BE2C (cell line): ENCODE results near the gene DNAI2.

Source experiments
- DNase-seq: peaks from one replicate; pipeline ENCODE4 v3.0.0-alpha.2; 2020
- H3K27me3 ChIP-seq: fragments of 250-450 bp; sonication (Bioruptor Pico); 2 replicates; pipeline ENCODE4 v1.5.1; 2020; ENCODE audit warnings: mild to moderate bottlenecking
- H3K36me3 ChIP-seq: fragments of 250-450 bp; sonication (Bioruptor Pico); 2 replicates; pipeline ENCODE4 v1.5.1; 2020; ENCODE audit warnings: mild to moderate bottlenecking
- H3K4me1 ChIP-seq: fragments of 250-450 bp; sonication (Bioruptor Pico); 2 replicates; pipeline ENCODE4 v1.5.1; 2020
- H3K4me3 ChIP-seq: 2 replicates; pipeline ENCODE4 v1.5.1; 2011; ENCODE audit warnings: low read depth, low read length
- H3K9me3 ChIP-seq: fragments of 250-450 bp; sonication (Bioruptor Pico); 2 replicates; pipeline ENCODE4 v1.5.1; 2020
- TF ChIP-seq, protein P1 (sequence below): IDR thresholded peaks from 2 replicates; pipeline ENCODE4 v1.5.1; 2012; ENCODE audit warnings: mild to moderate bottlenecking, low read depth, low read length

The DNAI2 gene

GRCh38 chr17:74244128-74244527 is 29.9 kb upstream of the DNAI2 start:
- H3K4me3 ChIP-seq: no peak overlapping the region
- TF ChIP-seq, protein P1, sequence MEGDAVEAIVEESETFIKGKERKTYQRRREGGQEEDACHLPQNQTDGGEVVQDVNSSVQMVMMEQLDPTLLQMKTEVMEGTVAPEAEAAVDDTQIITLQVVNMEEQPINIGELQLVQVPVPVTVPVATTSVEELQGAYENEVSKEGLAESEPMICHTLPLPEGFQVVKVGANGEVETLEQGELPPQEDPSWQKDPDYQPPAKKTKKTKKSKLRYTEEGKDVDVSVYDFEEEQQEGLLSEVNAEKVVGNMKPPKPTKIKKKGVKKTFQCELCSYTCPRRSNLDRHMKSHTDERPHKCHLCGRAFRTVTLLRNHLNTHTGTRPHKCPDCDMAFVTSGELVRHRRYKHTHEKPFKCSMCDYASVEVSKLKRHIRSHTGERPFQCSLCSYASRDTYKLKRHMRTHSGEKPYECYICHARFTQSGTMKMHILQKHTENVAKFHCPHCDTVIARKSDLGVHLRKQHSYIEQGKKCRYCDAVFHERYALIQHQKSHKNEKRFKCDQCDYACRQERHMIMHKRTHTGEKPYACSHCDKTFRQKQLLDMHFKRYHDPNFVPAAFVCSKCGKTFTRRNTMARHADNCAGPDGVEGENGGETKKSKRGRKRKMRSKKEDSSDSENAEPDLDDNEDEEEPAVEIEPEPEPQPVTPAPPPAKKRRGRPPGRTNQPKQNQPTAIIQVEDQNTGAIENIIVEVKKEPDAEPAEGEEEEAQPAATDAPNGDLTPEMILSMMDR: no peak
- H3K27me3 ChIP-seq: no peaks in the 10 kb centered on the region
- H3K4me1 ChIP-seq: peaks cover 4% of the 10 kb centered on the region
- no peaks in the 10 kb centered on the region for H3K36me3 ChIP-seq
- DNase-seq: no peak
- no peaks in the 10 kb centered on the region for H3K9me3 ChIP-seq

GRCh38 chr17:74244548-74244947 is 29.5 kb upstream of the DNAI2 start:
- TF ChIP-seq, protein P1: no peak
- Histone ChIP-seq H3K4me3 (no peak overlapping the region), H3K36me3 (no peaks in the 10 kb centered on the region), H3K9me3 (no peaks in the 10 kb centered on the region), H3K27me3 (no peaks in the 10 kb centered on the region), H3K4me1 (peaks cover 4% of the 10 kb centered on the region)
- DNase-seq: no peak

DNA sequence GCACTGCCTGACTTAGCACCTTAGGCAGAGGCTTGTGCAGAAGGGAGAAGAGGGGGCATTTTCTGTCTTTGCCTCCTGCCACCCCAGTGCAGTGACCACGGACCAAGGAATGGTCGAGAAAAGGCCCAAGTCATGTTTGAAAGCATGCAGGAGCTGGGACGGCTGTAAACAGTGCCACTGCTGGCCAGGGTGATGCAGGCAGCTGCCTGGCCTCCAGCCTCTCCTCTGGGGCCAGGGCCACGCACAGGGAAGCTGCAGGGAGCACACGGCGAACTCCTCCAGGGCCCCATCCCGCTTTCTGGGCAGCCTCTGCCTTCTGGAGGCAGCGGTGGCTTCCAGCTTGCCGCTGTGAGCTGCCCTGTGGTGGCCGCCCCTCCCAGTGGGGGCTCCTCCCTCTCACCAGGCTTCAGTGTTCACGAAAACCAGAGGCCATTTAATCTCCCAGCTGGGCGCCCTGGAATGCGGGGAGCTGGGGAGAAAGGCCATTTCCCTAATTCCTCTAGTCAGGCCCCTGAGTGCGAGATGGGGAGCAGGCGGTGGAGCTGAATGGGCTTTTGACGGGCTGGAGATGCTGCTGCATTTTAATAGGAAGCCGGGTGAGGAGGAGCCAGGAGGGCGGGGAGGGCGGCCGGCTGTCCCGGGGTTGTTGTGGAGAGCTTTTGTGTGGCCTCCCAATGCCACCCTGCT is 28.7 kb upstream of the DNAI2 start:
- DNase-seq: no peak
- Histone ChIP-seq H3K4me1 (peaks cover 4% of the 10 kb centered on the region), H3K27me3 (no peaks in the 10 kb centered on the region), H3K9me3 (no peaks in the 10 kb centered on the region), H3K4me3 (no peak overlapping the region), H3K36me3 (no peaks in the 10 kb centered on the region)
- TF ChIP-seq, protein P1: no peak

- H3K27me3 ChIP-seq: no peaks in the 10 kb centered on the region
- TF ChIP-seq, protein P1: no peak
These were observed 28.2 kb upstream of the DNAI2 start for GRCh38 chr17:74245871-74246270.

GRCh38 chr17:74249590-74250270 is 24.3 kb upstream of the DNAI2 start:
- TF ChIP-seq, protein P1: no peak
- no peaks in the 10 kb centered on the region for H3K27me3 ChIP-seq
- 0 out of 2 replicates have a peak, but pooled peaks cover 3% of the 10 kb centered on the region for H3K36me3 ChIP-seq
- no peak overlapping the region for H3K4me3 ChIP-seq
- DNase-seq: no peak
- H3K4me1 ChIP-seq: peaks cover 4% of the 10 kb centered on the region
- H3K9me3 ChIP-seq: no peaks in the 10 kb centered on the region

More at GRCh38 chr17:74245871-74246270, 28.2 kb upstream of the DNAI2 start:
- no peaks in the 10 kb centered on the region for H3K36me3 ChIP-seq
- H3K4me3 ChIP-seq: no peak overlapping the region
- DNase-seq: no peak
- no peaks in the 10 kb centered on the region for H3K9me3 ChIP-seq
- H3K4me1 ChIP-seq: peaks cover 4% of the 10 kb centered on the region
